Osteoblast (primary cell): ENCODE results near the gene CACNA1S. TPM values are rescaled to one million over a fixed set of nuclear protein-coding genes. Genes with fewer than 3 reads are reported as not detected.

Experiments used
- DNase-seq: peaks from one replicate; pipeline ENCODE4 v3.0.0; 2011; ENCODE audit warnings: low spot score, mixed read lengths; ENCODE audit not compliant: insufficient read length; ENCODE audit errors: missing footprints
- H2AFZ ChIP-seq: 2 replicates; pipeline ENCODE4 v1.6.0; 2011; ENCODE audit warnings: mild to moderate bottlenecking, low read length
- H3K27ac ChIP-seq: 2 replicates; pipeline ENCODE4 v1.5.1; 2011; ENCODE audit warnings: mild to moderate bottlenecking, low read depth, low read length, moderate library complexity
- H3K27me3 ChIP-seq: 2 replicates; pipeline ENCODE4 v1.6.0; 2012; ENCODE audit warnings: mild to moderate bottlenecking, control low read depth, inconsistent platforms, low read length, moderate library complexity; ENCODE audit not compliant: insufficient read depth
- H3K36me3 ChIP-seq: 2 replicates; pipeline ENCODE4 v1.5.1; 2011; ENCODE audit warnings: mild to moderate bottlenecking, low read length, control low read depth, moderate library complexity; ENCODE audit not compliant: insufficient read depth
- H3K4me1 ChIP-seq: 2 replicates; pipeline ENCODE4 v1.5.1; 2011; ENCODE audit warnings: mild to moderate bottlenecking, low read length, control low read depth, moderate library complexity; ENCODE audit not compliant: insufficient read depth
- H3K4me2 ChIP-seq: 2 replicates; pipeline ENCODE4 v1.6.0; 2011; ENCODE audit warnings: mild to moderate bottlenecking, low read length; ENCODE audit not compliant: insufficient read depth
- H3K4me3 ChIP-seq: fragments of 200-600 bp; sonication (generic); 3 replicates; pipeline ENCODE4 v1.5.1; 2012; ENCODE audit warnings: mild to moderate bottlenecking, low read length, inconsistent platforms; ENCODE audit not compliant: insufficient read depth
- H3K79me2 ChIP-seq: 2 replicates; pipeline ENCODE4 v1.6.0; 2012; ENCODE audit warnings: mild to moderate bottlenecking, low read length, control low read depth, inconsistent platforms; ENCODE audit not compliant: insufficient read depth
- H3K9me3 ChIP-seq: 2 replicates; pipeline ENCODE4 v1.5.1; 2011; ENCODE audit warnings: low read depth, low read length, control low read depth
- H4K20me1 ChIP-seq: 2 replicates; pipeline ENCODE4 v1.6.0; 2012; ENCODE audit warnings: mild to moderate bottlenecking, low read length, control low read depth; ENCODE audit not compliant: insufficient read depth
- CTCF ChIP-seq: IDR thresholded peaks from 2 replicates; pipeline ENCODE4 v1.5.1; 2011; ENCODE audit warnings: mild to moderate bottlenecking, low read depth, low read length, moderate library complexity; ENCODE audit errors: extremely low read depth
- total RNA-seq: library from RNA; depleted of rRNA; stranded (reverse); fragments of >200 nt; gene quantifications from 2 replicates; pipeline ENCODE4 v1.2.3, GENCODE V29; 2012

Gene CACNA1S
- total RNA-seq, 1 donor, result not detected

- Histone ChIP-seq H2AFZ (no peak overlapping the region), H3K36me3 (no peaks in the 10 kb centered on the region), H3K4me1 (no peaks in the 10 kb centered on the region), H3K9me3 (no peaks in the 10 kb centered on the region), H3K79me2 (no peaks in the 10 kb centered on the region), H3K4me2 (no peak overlapping the region), H4K20me1 (no peaks in the 10 kb centered on the region), H3K27ac (no peak overlapping the region), H3K27me3 (peaks cover 16% of the 10 kb centered on the region), H3K4me3 (no peak overlapping the region)
- peak; percentile 89 for DNase-seq
- TF ChIP-seq CTCF, result peak; percentile 31
Observed at GRCh38 chr1:201025571-201026002, 86.6 kb downstream of the CACNA1S start.

- peaks cover 16% of the 10 kb centered on the region for H3K27me3 ChIP-seq
- H3K4me3 ChIP-seq, result no peak overlapping the region
- H3K9me3 ChIP-seq, result no peaks in the 10 kb centered on the region
- no peaks in the 10 kb centered on the region for H3K36me3 ChIP-seq
- no peak overlapping the region for H3K4me2 ChIP-seq
- no peak for TF ChIP-seq CTCF
- H4K20me1 ChIP-seq, result no peaks in the 10 kb centered on the region
- H3K27ac ChIP-seq, result no peak overlapping the region
- no peaks in the 10 kb centered on the region for H3K79me2 ChIP-seq
- DNase-seq, result no peak
- H3K4me1 ChIP-seq, result no peaks in the 10 kb centered on the region
- no peak overlapping the region for H2AFZ ChIP-seq
Observed at GRCh38 chr1:201024625-201024998, 87.6 kb downstream of the CACNA1S start.

DNA sequence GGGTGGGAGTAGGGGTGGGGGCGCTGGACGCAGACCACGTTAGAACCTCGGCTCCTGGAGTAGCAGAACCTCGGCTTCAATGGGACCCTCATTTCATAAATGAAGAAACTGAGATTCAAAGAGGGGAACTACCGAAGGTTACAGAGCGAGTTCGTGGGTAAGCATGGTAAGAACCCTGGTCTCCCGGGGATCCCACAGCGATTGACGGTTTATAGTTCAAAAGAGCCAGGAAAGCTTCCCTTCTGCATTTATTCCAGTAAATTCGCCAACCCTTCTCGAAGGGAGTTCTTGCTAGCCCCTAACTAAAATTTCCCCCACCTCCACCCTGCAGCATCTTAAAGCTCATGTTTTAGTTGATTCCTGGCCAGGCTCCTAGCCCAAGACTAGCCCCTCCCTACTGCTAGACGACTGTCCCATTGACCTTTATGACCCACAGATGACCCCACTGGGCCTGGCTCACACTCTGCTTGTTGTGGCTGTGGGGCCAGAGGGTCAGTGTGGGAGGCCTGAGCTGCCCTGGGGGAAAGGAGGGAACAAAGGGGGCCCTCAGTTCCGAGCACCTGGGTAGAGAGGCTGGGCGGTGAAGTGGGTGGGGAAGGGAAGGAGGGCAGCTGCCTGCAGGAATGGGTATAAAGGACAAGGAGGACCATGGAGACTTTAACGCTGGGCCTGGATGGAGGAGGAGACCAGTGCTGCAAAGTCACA lies 88.2 kb downstream of the CACNA1S start:
- Histone ChIP-seq H3K36me3 (no peaks in the 10 kb centered on the region), H4K20me1 (no peaks in the 10 kb centered on the region), H3K79me2 (no peaks in the 10 kb centered on the region), H3K4me1 (no peaks in the 10 kb centered on the region), H3K4me3 (no peak overlapping the region), H2AFZ (no peak overlapping the region), H3K4me2 (no peak overlapping the region), H3K27ac (no peak overlapping the region), H3K27me3 (peaks cover 16% of the 10 kb centered on the region), H3K9me3 (no peaks in the 10 kb centered on the region)
- peak; percentile 71 for DNase-seq
- no peak for TF ChIP-seq CTCF

- no peaks in the 10 kb centered on the region for H3K79me2 ChIP-seq
- DNase-seq, result peak; percentile 98
- H3K4me2 ChIP-seq, result peak within 1 kb of the TSS; percentile 39
- H3K27me3 ChIP-seq, result peaks cover 16% of the 10 kb centered on the region
- no peaks in the 10 kb centered on the region for H3K4me1 ChIP-seq
- no peak for TF ChIP-seq CTCF
- H3K36me3 ChIP-seq, result no peaks in the 10 kb centered on the region
- H3K27ac ChIP-seq, result no peak within 1 kb of the TSS
- peak within 1 kb of the TSS; percentile 55 for H3K4me3 ChIP-seq
- no peaks in the 10 kb centered on the region for H4K20me1 ChIP-seq
- H2AFZ ChIP-seq, result no peak within 1 kb of the TSS
- H3K9me3 ChIP-seq, result no peaks in the 10 kb centered on the region
Observed at GRCh38 chr1:201023517-201023902, 88.7 kb downstream of the CACNA1S start, which contains the start of gene KIF21B. Gene KIF21B (minus strand): TSS chr1:201023714. CDS start chr1:201023383, 331 bp downstream.
